ENCODE data around the gene ALG12. TPM values are rescaled to one million over a fixed set of nuclear protein-coding genes. Genes with fewer than 3 reads are reported as not detected.

Gene ALG12
- total and polyA plus RNA-seq, 2 of the 8 experiments (the other 6 are each of a cell fraction or from before 2014, with no cell fraction given): 13.4 to 22.5 TPM

GRCh38 chr22:49872347-49872746 is 45.9 kb downstream of the ALG12 start:
- no peaks in the 10 kb centered on the region for H3K4me1 ChIP-seq (replicated peaks in 1 of 4; ENCODE audit: control insufficient read depth in 3 of 4, insufficient read depth in 4 of 4, low read length in 3 of 4)
- POLR2A ChIA-PET (ENCODE audit: partially characterized antibody): interaction anchor here (0.6 kb wide), 1 partner anchor 154 kb away, joined by 3 read pairs; no protein-coding TSS in a partner anchor
- no peak for TF ChIP-seq CTBP2 (IDR thresholded peaks at IDR 0.05; ENCODE audit: borderline replicate concordance, insufficient read depth, insufficient read length, low read length)
- no peak for TF ChIP-seq RBBP5 (IDR thresholded peaks at IDR 0.05; ENCODE audit: borderline replicate concordance, low read depth, low read length)
- no peak for TF ChIP-seq E2F6 (IDR thresholded peaks at IDR 0.05)
- TF ChIP-seq MAFK (IDR thresholded peaks at IDR 0.05; ENCODE audit: low read depth, low read length): no peak
- no peak for TF ChIP-seq PHF8 (conservative IDR thresholded peaks at IDR 0.05; ENCODE audit: low read depth, low read length)
- no peak overlapping the region for H4K8ac ChIP-seq (ENCODE audit: extremely low read depth, insufficient read depth, low read length)
- H3K4me2 ChIP-seq (ENCODE audit: insufficient read depth in 1 of 2, low read depth in 2 of 2, low read length in 2 of 2): no peak overlapping the region
- no peak overlapping the region for H3K18ac ChIP-seq (ENCODE audit: extremely low read depth, low read length)
- no peak overlapping the region for H3K14ac ChIP-seq (ENCODE audit: insufficient read length)
- DNase-seq (ENCODE audit: low read depth in 1 of 2, low spot score in 2 of 2) (no peak), FAIRE-seq (no peak)
- no peaks in the 10 kb centered on the region for H3K27me3 ChIP-seq (replicated peaks in 1 of 4; ENCODE audit: control insufficient read depth in 3 of 4, extremely low read depth in 1 of 4, insufficient read depth in 3 of 4, low read length in 3 of 4)
- 89% methylated on average over 6 of the region's 7 CpGs; no CpG with 5 or more reads in 1 of the 2 experiments for WGBS, 2 experiments (ENCODE audit: extremely low coverage in 1 of 2, insufficient coverage in 1 of 2, insufficient read length in 1 of 2, insufficient replicate concordance in 2 of 2, low coverage in 1 of 2, low lambda C conversion rate in 2 of 2, missing lambda C conversion rate in 1 of 2)
- CTCF ChIA-PET (ENCODE audit: partially characterized antibody): interaction anchor here (0.9 to 3.0 kb wide), 2 partner anchors 10 to 22 kb away, joined by 3 to 9 read pairs; no protein-coding TSS in a partner anchor
- H3K23ac ChIP-seq (ENCODE audit: insufficient read length): no peak overlapping the region
- H2BK20ac ChIP-seq (ENCODE audit: low read length): no peak overlapping the region
- peaks cover 13% of the 10 kb centered on the region for H3K79me1 ChIP-seq (ENCODE audit: low read depth, low read length)
- H3K27ac ChIP-seq (ENCODE audit: low read depth, low read length): no peak overlapping the region
- H4K5ac ChIP-seq (ENCODE audit: insufficient read length, low read depth, low read length): no peak overlapping the region
- peaks cover 7 to 77% of the 10 kb centered on the region in 2 experiments for H3K79me2 ChIP-seq (ENCODE audit: control insufficient read depth in 1 of 2, insufficient read depth in 2 of 2, low read length in 2 of 2)
- H2BK15ac ChIP-seq (ENCODE audit: low read length): no peak overlapping the region
- H3K23me2 ChIP-seq (ENCODE audit: low read depth, low read length): no peaks in the 10 kb centered on the region
- no peak overlapping the region for H3K9ac ChIP-seq (replicated peaks in 1 of 4; ENCODE audit: extremely low read depth in 1 of 4, low read depth in 3 of 4, low read length in 3 of 4)
- H3K36me3 ChIP-seq (ENCODE audit: control insufficient read depth in 2 of 4, insufficient read depth in 4 of 4, low read length in 3 of 4): peaks cover 0 to 6% (median 0%) of the 10 kb centered on the region in 4 experiments; a peak in 3 of 8 replicates
- H4K91ac ChIP-seq (replicated peaks; ENCODE audit: insufficient read length, low read length): no peak overlapping the region
- H2AK5ac ChIP-seq (ENCODE audit: low read depth, low read length): no peak overlapping the region
- H3K56ac ChIP-seq (replicated peaks; ENCODE audit: insufficient read length, low read depth, low read length): no peak overlapping the region
- H3K4ac ChIP-seq (replicated peaks; ENCODE audit: insufficient read length, low read depth, low read length): no peak overlapping the region
- H2BK120ac ChIP-seq (replicated peaks; ENCODE audit: low read depth, low read length): no peak overlapping the region
- H3K9me3 ChIP-seq (ENCODE audit: insufficient read depth in 2 of 2, low read depth in 1 of 2, low read length in 1 of 2): peaks cover 4 to 6% of the 10 kb centered on the region in 2 experiments
- no peak overlapping the region for H2AFZ ChIP-seq (ENCODE audit: low read length)
- H2BK12ac ChIP-seq (ENCODE audit: low read depth, low read length): no peak overlapping the region
- H2BK5ac ChIP-seq (ENCODE audit: low read depth, low read length): no peak overlapping the region
- peaks cover 9 to 19% of the 10 kb centered on the region in 2 experiments for H4K20me1 ChIP-seq (replicated peaks in 1 of 2; ENCODE audit: control insufficient read depth in 1 of 2, insufficient read depth in 2 of 2, low read length in 2 of 2)
- no peak overlapping the region for H3K4me3 ChIP-seq (ENCODE audit: extremely low read depth in 1 of 4, insufficient read depth in 2 of 4, low read depth in 3 of 4, low read length in 4 of 4)

Measured in H1 (cell line).